Naive thymus-derived CD8-positive, alpha-beta T cell (primary cell): ENCODE measurements around the gene ANKS1B. TPM values are rescaled to one million over a fixed set of nuclear protein-coding genes. Genes with fewer than 3 reads are reported as not detected.

ENCODE experiments used
- ATAC-seq, 2 donors: fragments of 150-1000 bp; cut with Tn5 transposase in 1 of 2; sonication (Bioruptor Pico), chemical (Tn5 transposase) in 1 of 2; 1 replicate in 1 of 2; 2 replicates in 1 of 2; pipeline ENCODE4 v1.10.0; 2021; ENCODE audit warnings: mild to moderate bottlenecking in 2 of 2, moderate library complexity in 2 of 2
- POLR2A ChIA-PET: fragments of 350-600 bp; sonication (Branson Sonifier 250); formaldehyde crosslinking; loops from one replicate; lab custom pipeline; 2021; ENCODE audit warnings: antibody characterized with exemption; lab: Charles Lee
- DNase-seq, 10 donors: peaks; one replicate each; pipeline versions ENCODE4 v3.0.0 to v3.0.0-alpha.2; 2020 to 2022
- H3K27ac Mint-ChIP-seq, 10 donors: one replicate each; pipeline ENCODE4 v1.8.0; 2020 to 2022; ENCODE audit warnings: mild to moderate bottlenecking in 10 of 10, mixed read lengths in 10 of 10, moderate library complexity in 4 of 10, inconsistent platforms in 1 of 10
- H3K27me3 Mint-ChIP-seq, 5 donors: one replicate each; pipeline ENCODE4 v1.8.0; 2021 to 2022; ENCODE audit warnings: mixed read lengths in 5 of 5
- H3K36me3 Mint-ChIP-seq, 3 donors: one replicate each; pipeline ENCODE4 v1.8.0; 2020 to 2022; ENCODE audit warnings: mixed read lengths in 3 of 3, mild to moderate bottlenecking in 2 of 3, inconsistent platforms in 1 of 3
- H3K4me1 Mint-ChIP-seq, 4 donors: one replicate each; pipeline ENCODE4 v1.8.0; 2021 to 2022; ENCODE audit warnings: mixed read lengths in 4 of 4
- H3K4me3 Mint-ChIP-seq, 10 donors: one replicate each; pipeline ENCODE4 v1.8.0; 2020 to 2022; ENCODE audit warnings: mild to moderate bottlenecking in 10 of 10, mixed read lengths in 10 of 10, moderate library complexity in 6 of 10, inconsistent platforms in 1 of 10
- H3K9me3 Mint-ChIP-seq, 9 donors: one replicate each; pipeline ENCODE4 v1.8.0; 2020 to 2022; ENCODE audit warnings: mixed read lengths in 9 of 9, mild to moderate bottlenecking in 3 of 9, inconsistent platforms in 1 of 9, moderate library complexity in 1 of 9
- polyA plus RNA-seq, 3 donors: library from polyadenylated mRNA; unstranded; fragments of 300-500 nt; fragmentation: Illumina TruSeq; gene quantifications; one replicate each; pipeline ENCODE4 v1.2.3, GENCODE V29; 2021
- total RNA-seq, 8 experiments: library from RNA in 2 of 8; stranded (reverse) in 2 of 8; gene quantifications; one replicate each; pipeline ENCODE4 v1.2.3 and lab custom pipeline; 2021 to 2026

The ANKS1B gene
- total and polyA plus RNA-seq, 5 experiments from 2014 or later: not detected

GRCh38 chr12:99154216-99154982 lies 830.3 kb downstream of the ANKS1B start:
- POLR2A ChIA-PET: no interaction called here
- Mint-ChIP-seq H3K9me3 (peaks cover 0 to 12% (median 0%) of the 10 kb centered on the region in 9 donors), H3K36me3 (no peaks in the 10 kb centered on the region), H3K27me3 (no peaks in the 10 kb centered on the region), H3K4me1 (no peaks in the 10 kb centered on the region), H3K27ac (no peak overlapping the region), H3K4me3 (no peak overlapping the region)
- ATAC-seq (no peak), DNase-seq (no peak)

GRCh38 chr12:99153293-99153692 lies 831.4 kb downstream of the ANKS1B start:
- Mint-ChIP-seq H3K27ac (no peak overlapping the region), H3K9me3 (peaks cover 0 to 5% (median 0%) of the 10 kb centered on the region in 9 donors), H3K27me3 (no peaks in the 10 kb centered on the region), H3K36me3 (no peaks in the 10 kb centered on the region), H3K4me1 (no peaks in the 10 kb centered on the region), H3K4me3 (no peak overlapping the region)
- POLR2A ChIA-PET: no interaction called here
- no peak for ATAC-seq
- DNase-seq: no peak

- Mint-ChIP-seq H3K4me3 (no peak overlapping the region), H3K4me1 (no peaks in the 10 kb centered on the region), H3K36me3 (no peaks in the 10 kb centered on the region), H3K27me3 (no peaks in the 10 kb centered on the region), H3K9me3 (no peaks in the 10 kb centered on the region), H3K27ac (no peak overlapping the region)
- POLR2A ChIA-PET: no interaction called here
- ATAC-seq (no peak), DNase-seq (no peak)
These were observed 832.4 kb downstream of the ANKS1B start for GRCh38 chr12:99152337-99152736.

- Mint-ChIP-seq H3K4me3 (no peak overlapping the region), H3K9me3 (no peaks in the 10 kb centered on the region), H3K36me3 (no peaks in the 10 kb centered on the region), H3K27me3 (no peaks in the 10 kb centered on the region), H3K27ac (no peak overlapping the region), H3K4me1 (no peaks in the 10 kb centered on the region)
- no peak for ATAC-seq
- DNase-seq: no peak
- POLR2A ChIA-PET: no interaction called here
These were observed 833.0 kb downstream of the ANKS1B start for GRCh38 chr12:99151744-99152143.

- Mint-ChIP-seq H3K4me3 (no peak overlapping the region), H3K4me1 (no peaks in the 10 kb centered on the region), H3K27ac (no peak overlapping the region), H3K9me3 (peaks cover 0 to 21% (median 9%) of the 10 kb centered on the region in 9 donors), H3K27me3 (peaks cover 0 to 5% (median 0%) of the 10 kb centered on the region in 5 donors), H3K36me3 (peaks cover 0 to 6% (median 0%) of the 10 kb centered on the region in 3 donors)
- DNase-seq (no peak), ATAC-seq (no peak)
- POLR2A ChIA-PET: no interaction called here
These were observed 837.6 kb downstream of the ANKS1B start for GRCh38 chr12:99147130-99147529.

GRCh38 chr12:99146730-99147129 lies 838.0 kb downstream of the ANKS1B start:
- H3K36me3 Mint-ChIP-seq: peaks cover 0 to 6% (median 0%) of the 10 kb centered on the region in 3 donors

GRCh38 chr12:99146185-99146584 lies 838.6 kb downstream of the ANKS1B start:
- Mint-ChIP-seq H3K9me3 (peaks cover 0 to 25% (median 12%) of the 10 kb centered on the region in 9 donors), H3K27me3 (peaks cover 0 to 5% (median 2%) of the 10 kb centered on the region in 5 donors), H3K27ac (no peak overlapping the region), H3K36me3 (peaks cover 0 to 6% (median 0%) of the 10 kb centered on the region in 3 donors), H3K4me1 (no peaks in the 10 kb centered on the region), H3K4me3 (no peak overlapping the region)
- POLR2A ChIA-PET: no interaction called here
- ATAC-seq (no peak), DNase-seq (no peak)

More at GRCh38 chr12:99146730-99147129, 838.0 kb downstream of the ANKS1B start:
- Mint-ChIP-seq H3K27ac (no peak overlapping the region), H3K4me3 (no peak overlapping the region), H3K9me3 (peaks cover 0 to 25% (median 12%) of the 10 kb centered on the region in 9 donors), H3K27me3 (peaks cover 0 to 5% (median 2%) of the 10 kb centered on the region in 5 donors), H3K4me1 (no peaks in the 10 kb centered on the region)
- DNase-seq (no peak), ATAC-seq (no peak)
- POLR2A ChIA-PET: no interaction called here

GRCh38 chr12:99142651-99143050 lies 842.1 kb downstream of the ANKS1B start:
- Mint-ChIP-seq H3K36me3 (peaks cover 0 to 6% (median 0%) of the 10 kb centered on the region in 3 donors), H3K4me1 (no peaks in the 10 kb centered on the region), H3K4me3 (no peak overlapping the region), H3K27ac (no peak overlapping the region), H3K9me3 (peaks cover 0 to 33% (median 12%) of the 10 kb centered on the region in 9 donors), H3K27me3 (peaks cover 0 to 16% (median 5%) of the 10 kb centered on the region in 5 donors)
- no peak for ATAC-seq
- no peak for DNase-seq
- POLR2A ChIA-PET: no interaction called here

GRCh38 chr12:99140017-99140720 lies 844.6 kb downstream of the ANKS1B start:
- Mint-ChIP-seq H3K4me3 (no peak overlapping the region), H3K4me1 (no peaks in the 10 kb centered on the region)
- POLR2A ChIA-PET: no interaction called here

GRCh38 chr12:99138393-99138792 lies 846.3 kb downstream of the ANKS1B start:
- Mint-ChIP-seq H3K36me3 (peaks cover 0 to under 1% (median 0%) of the 10 kb centered on the region in 3 donors), H3K27ac (no peak overlapping the region), H3K4me1 (no peaks in the 10 kb centered on the region), H3K27me3 (peaks cover 0 to 21% (median 3%) of the 10 kb centered on the region in 5 donors), H3K4me3 (no peak overlapping the region), H3K9me3 (peaks cover 0 to 24% (median 5%) of the 10 kb centered on the region in 9 donors)
- ATAC-seq (no peak), DNase-seq (no peak)
- POLR2A ChIA-PET: no interaction called here

More at GRCh38 chr12:99140017-99140720, 844.6 kb downstream of the ANKS1B start:
- Mint-ChIP-seq H3K27me3 (peaks cover 0 to 17% (median 5%) of the 10 kb centered on the region in 5 donors), H3K27ac (no peak overlapping the region), H3K36me3 (peaks cover 0 to 6% (median 0%) of the 10 kb centered on the region in 3 donors), H3K9me3 (peaks cover 0 to 29% (median 12%) of the 10 kb centered on the region in 9 donors)
- no peak for ATAC-seq
- DNase-seq: no peak

- no peak for DNase-seq
- no peak overlapping the region for H3K4me3 Mint-ChIP-seq
- no peaks in the 10 kb centered on the region for H3K36me3 Mint-ChIP-seq
- no peaks in the 10 kb centered on the region for H3K4me1 Mint-ChIP-seq
- H3K27me3 Mint-ChIP-seq: peaks cover 0 to 21% (median 3%) of the 10 kb centered on the region in 5 donors
- POLR2A ChIA-PET: no interaction called here
- no peak for ATAC-seq
- no peak overlapping the region for H3K27ac Mint-ChIP-seq
- H3K9me3 Mint-ChIP-seq: peaks cover 0 to 24% (median 5%) of the 10 kb centered on the region in 9 donors
These were observed 847.4 kb downstream of the ANKS1B start for GRCh38 chr12:99137124-99137855.

GRCh38 chr12:99136516-99136915 lies 848.2 kb downstream of the ANKS1B start:
- POLR2A ChIA-PET: no interaction called here
- H3K36me3 Mint-ChIP-seq: no peaks in the 10 kb centered on the region
- DNase-seq (no peak), ATAC-seq (no peak)
- H3K9me3 Mint-ChIP-seq: peaks cover 0 to 19% (median 3%) of the 10 kb centered on the region in 9 donors
- no peak overlapping the region for H3K4me3 Mint-ChIP-seq
- no peaks in the 10 kb centered on the region for H3K4me1 Mint-ChIP-seq
- peaks cover 0 to 21% (median 2%) of the 10 kb centered on the region in 5 donors for H3K27me3 Mint-ChIP-seq
- H3K27ac Mint-ChIP-seq: no peak overlapping the region
